ENCODE measurements around the gene MCCC2.
A peak's percentile ranks its signal among the peaks of the same experiment; 100 is the strongest.
"Not testable (repeated sequence)": the region's sequence is repeated elsewhere in the genome, so short reads cannot be mapped to it uniquely, and the experiment has no call there.

The MCCC2 gene

DNA sequence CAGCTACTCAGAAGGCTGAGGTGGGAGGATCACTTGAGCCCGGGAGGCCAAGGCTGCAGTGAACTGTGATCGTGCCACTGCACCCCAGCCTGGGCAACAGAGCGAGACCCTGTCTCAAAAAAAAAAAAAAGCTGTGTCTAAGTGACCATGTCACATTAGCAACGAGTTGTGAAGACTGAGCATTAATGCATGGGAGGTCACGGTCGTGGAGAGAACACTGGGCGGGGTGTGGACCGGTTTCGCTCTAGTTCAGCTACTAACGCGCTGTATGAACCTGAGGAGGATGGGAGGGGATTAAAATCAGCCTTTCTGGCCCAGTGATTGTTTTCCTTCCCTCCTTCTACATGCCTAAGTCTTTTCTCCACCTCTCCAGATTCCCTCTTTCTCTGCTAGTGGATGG, 75.2 kb downstream of the MCCC2 start:
- DNase-seq (ENCODE audit: low read depth, low spot score) = no peak

DNA sequence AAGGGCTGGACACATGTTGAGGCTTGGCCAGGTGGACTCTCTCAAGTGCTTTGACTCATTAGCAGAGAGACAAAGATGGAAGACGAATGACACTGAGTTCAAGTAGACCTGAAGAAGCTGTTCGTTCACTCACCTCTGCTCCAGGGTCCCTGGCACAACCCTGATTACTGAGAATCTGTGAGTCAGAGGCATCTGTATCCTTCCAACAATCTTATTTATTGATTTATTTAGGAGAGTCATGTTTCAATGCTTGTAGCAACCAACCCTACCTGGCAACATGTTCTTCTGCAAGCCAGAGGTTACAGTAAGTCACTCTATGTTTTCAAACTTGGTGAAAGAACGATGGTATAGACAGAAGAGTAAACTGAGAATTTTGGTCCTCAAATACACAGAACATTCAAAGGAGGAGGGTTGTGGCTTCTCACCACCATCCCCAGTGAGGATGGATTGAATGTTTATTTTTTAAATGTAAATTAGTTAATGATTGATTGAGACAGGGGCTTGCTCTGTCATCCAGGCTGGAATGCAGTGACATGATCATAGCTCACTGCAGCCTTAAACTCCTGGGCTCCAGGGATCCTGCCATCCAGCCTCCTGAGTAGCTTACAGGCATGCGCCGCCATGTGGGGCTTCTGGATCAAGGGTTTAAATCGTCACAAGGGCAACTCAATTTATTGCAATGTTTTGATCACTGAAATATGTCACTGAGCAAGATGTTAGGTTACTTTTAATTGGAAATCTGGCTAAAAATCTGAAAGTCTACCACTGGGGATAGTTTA, 76.2 kb downstream of the MCCC2 start:
- DNase-seq (ENCODE audit: low read depth, low spot score) = no peak

DNA sequence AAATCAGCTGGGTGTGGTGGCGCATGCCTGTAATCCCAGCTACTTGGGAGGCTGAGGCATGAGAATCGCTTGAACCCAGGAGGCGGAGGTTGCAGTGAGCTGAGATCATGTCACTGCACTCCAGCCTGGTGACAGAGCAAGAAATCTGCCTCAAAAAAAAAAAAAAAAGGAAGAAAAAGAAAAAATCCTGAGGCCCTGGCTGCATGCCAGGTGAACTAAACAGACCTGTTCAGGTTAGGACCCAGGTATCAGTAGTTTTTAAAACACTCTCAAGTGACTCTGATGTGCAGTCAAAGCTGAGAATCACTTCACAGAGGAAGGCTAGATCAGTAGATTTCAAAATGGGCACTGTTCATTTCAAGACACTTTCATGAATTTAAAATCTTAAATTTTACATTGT, 77.5 kb downstream of the MCCC2 start:
- not testable (repeated sequence) for DNase-seq (ENCODE audit: low read depth, low spot score)

DNA sequence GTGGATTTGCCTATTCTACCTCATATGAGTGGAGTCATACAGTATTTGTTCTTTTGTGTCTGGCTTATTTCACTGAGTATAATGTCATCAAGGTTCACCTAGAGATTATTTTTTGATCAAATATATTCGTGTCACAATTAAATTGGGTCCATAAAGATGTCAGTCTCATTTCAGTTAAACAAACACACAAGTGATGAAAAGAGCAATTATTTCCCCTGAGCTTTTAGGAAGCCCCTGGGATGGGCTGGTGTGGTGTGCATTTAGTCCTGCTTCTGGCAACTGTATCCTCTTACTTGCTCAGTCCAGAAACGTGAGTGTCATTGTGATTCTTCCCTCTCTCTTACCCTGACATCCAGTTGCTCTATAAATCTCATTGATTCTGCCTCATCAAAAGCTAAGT, 79.2 kb downstream of the MCCC2 start:
- DNase-seq (ENCODE audit: low read depth, low spot score) = no peak

DNA sequence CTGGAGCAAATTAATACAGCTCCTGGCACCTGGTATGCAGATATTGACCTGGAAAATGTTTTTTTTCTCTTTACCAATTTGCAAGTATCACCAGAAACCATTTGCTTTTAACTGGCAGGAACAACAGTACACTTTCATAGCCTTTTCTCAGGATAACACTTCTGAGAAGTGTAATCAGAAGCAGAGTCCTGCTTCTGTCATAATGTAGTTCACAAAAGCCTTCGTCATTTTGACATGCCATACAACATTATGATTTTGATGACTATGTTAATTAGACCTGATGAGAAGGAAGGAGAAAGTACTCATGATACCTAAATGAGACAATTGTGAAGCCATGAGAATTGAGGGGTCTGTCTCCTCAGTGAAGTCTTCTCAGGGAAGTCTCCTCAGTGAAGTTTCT, 90.8 kb downstream of the MCCC2 start:
- DNase-seq (ENCODE audit: low read depth, low spot score) = no peak

DNA sequence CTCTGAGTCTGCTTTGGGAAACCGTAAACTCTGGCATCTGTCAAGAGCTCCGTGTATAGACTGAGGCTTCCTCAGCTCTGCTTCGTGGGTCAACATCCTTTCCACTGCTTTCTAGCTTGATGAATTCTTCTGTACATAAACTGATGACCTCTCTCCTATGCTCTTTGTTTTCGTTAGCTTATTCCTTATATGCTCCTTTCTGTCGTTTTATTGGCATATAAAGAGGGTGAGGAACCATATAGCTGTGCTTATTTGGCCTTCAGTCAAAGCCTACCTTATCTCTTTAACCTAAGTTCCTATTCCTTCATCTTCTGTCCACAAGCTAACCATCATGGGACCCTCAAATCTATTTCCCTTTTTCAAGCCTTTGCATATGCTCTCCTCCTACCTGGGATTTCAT, 92.6 kb downstream of the MCCC2 start:
- DNase-seq (ENCODE audit: low read depth, low spot score) = no peak

DNA sequence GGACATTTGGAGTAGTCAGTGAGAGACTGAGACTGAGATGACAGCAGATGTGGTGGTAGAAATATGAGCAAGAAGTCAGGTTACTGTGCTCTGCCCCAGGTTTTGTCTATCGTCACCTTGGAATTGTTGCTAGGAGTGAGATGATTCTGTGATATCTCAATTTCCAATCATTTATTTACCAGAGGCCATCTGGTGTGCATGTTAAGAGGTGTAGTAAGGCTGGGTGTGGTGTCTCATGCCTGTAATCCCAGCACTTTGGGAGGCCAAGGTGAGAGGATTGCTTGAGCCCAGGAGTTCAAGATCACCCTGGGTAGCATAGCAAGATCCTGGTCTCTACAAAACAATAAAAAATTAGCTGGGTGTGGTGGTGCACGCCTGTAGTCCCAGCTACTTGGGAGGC, 93.4 kb downstream of the MCCC2 start:
- no peak for DNase-seq (ENCODE audit: low read depth, low spot score)

DNA sequence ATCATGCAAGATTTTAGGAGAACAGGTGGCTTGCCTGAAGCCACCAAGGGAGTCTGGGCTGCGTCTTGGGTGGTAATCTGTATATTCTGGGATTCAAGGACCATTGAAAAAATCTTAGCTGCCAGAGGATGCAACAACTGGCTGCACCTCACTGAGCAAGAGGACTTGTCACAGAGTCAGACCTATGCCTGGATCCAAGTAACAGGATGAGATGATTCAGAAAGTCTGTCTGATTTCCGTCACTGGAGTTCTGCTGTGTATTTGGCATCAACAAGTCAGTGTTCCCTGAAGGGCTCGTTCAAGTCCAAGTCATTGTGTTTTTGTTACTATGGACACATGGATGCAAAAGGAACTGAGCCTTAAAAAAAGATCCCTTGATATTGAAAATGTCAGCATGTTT, 94.2 kb downstream of the MCCC2 start:
- no peak for DNase-seq (ENCODE audit: low read depth, low spot score)

DNA sequence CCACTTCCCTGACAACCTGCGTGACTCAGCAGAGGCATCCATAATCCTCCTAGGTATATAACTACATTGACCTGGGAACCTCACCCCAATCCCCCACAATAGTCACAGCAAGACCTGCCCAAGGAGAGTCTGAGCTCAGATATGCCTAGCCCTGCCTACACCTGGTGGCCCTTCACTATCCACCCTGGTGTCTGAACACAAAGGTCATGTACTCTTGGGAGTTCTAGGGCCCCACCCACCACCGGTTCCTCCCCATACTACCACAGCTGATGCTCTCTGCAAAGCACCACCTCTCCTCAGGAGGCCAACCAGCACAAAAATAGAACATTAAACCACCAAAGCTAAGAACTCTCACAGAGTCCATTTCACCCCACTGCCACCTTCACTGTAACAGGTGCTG, 97.2 kb downstream of the MCCC2 start:
- no peak for DNase-seq (ENCODE audit: low read depth, low spot score)

DNA sequence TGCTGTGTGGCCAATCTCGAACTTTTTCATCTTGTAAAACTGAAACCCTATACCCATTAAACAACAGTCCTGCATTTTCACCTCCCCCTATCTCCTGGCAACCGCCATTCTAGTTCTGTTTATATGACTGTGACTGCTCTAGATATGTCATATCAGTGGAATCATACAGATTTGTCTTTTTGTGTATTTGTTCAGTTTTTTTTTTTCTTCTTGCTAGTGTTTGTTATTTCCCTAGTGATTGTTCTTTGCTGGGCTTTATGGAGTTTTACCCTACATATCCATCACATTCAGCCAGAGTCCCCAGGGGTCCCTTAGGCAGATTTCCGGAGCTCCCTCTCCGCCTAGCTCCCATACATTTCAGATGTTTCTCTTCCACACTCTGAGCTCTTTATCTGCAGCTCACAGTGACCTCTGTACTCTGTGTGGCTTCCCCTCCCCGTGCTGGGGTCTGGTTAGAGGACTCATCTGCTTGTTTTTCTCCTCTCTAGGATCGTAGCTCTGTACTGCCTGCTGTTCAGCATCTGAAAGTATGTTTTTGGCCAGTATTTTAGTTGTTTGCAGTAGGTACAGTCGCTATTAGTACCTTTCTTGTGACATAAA, 106.8 kb downstream of the MCCC2 start:
- DNase-seq (ENCODE audit: low read depth, low spot score) = peak; percentile 20

DNA sequence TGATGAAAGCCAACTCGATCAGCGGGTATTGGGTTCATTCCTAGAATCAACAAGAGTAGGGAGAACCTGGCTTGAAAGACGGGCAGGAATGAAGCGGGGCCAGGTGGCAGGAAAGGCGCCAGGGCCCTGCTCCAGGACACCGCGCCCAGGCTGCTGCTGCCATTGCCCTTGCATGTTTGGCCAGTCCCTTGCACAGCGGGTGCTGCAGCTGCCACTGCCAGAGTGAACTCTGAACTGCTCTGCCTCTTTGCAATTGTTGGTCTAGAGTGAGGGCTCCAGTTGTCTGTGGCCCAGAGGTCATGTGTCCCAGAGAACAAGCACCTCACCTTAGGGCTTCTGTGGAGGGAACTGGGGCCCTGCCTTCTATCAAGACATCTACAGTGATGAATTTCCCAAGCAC, 107.9 kb downstream of the MCCC2 start:
- no peak for DNase-seq (ENCODE audit: low read depth, low spot score)

DNA sequence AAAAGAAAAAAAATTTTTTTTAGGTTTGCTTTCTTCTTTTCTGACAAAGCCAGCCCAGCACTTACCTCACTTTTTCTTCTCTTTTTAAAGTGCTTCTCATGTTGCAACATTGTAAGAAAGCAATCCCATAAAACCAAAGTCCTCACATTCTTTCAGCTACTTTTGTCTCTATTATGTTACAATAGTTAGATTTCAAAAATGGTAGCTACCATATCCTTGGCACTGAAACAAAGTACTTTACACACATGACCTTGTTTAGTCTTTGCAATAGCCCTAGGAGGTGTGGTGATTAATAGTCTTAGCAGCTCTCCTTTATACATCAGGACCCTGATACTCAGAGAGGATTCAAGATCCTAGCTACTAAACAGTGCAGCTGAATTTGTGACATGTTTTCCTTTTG, 108.5 kb downstream of the MCCC2 start:
- no peak for DNase-seq (ENCODE audit: low read depth, low spot score)

DNA sequence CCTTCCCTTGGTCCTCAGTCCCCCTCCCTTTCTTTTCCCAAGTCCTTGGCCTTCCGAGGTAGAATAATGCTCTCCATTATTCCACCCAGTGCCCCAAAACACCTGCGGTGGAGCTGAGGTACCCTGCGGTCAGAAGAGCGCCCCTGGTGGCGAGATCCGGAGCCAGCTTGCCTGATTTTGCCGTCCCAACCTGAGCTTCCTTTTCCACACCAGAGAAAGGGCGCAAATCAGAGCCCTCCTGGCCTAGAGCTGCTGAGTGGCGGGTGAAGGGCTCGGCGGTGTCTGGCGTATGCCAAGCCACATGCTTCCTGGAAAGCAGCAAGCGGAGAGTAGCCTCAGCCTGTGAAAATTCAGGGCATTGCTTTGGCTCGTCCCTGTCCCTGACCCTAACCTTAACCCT, 110.8 kb downstream of the MCCC2 start:
- DNase-seq (ENCODE audit: low read depth, low spot score) = no peak

DNA sequence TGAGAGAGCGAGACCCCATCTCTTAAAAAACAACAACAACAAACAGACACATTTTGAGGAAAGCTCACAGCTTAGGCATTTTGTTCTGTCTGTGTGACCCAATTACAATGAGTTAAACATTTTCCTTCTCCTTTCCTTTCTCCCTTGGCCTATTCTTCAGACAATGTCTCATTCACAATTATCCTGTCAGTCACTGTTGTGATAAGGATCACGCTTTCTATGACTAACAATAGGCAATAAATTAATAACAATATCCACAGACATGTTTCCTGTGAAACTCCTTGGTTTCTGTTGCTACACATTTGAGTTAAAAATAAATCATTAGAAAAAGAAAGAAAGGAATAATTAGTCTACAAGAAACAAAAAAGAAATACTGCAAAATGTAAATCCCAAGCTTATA, 112.1 kb downstream of the MCCC2 start:
- DNase-seq (ENCODE audit: low read depth, low spot score) = no peak

DNA sequence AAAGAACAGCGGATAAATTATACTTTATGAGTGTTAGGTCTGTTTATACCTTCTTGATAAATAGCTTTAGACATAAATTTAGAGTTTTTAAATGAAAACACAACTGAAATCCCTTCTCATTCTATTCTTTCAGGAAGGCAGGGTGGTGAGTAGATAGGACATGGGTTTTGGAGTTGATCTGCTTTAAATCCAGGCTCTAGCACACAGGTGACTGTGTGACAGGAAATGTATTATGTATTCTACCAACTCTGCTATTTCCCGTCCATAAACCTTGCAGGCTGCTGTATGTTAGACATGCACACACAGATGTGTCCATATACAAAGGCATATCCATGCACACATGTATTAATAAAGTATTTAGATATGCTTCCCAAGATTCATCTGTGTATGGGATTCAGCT, 112.6 kb downstream of the MCCC2 start:
- no peak for DNase-seq (ENCODE audit: low read depth, low spot score)

DNA sequence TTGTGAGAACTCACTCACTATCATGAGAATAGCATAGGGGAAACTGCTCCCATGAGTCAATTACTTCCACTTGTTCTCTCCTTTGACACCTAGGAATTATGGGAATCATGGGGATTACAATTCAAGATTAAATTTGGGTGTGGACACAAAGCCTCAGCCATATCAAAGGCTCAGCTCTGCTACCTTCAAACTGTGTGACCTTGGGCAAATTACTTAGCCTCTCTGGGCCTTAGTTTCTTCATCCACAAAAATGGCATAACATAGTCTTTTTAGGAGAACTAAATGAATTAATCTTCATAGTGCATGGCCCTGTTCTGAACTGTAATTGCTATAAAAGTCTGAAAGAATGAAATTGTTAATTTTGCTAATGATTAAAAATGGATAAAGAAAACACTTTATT, 113.7 kb downstream of the MCCC2 start:
- no peak for DNase-seq (ENCODE audit: low read depth, low spot score)

DNA sequence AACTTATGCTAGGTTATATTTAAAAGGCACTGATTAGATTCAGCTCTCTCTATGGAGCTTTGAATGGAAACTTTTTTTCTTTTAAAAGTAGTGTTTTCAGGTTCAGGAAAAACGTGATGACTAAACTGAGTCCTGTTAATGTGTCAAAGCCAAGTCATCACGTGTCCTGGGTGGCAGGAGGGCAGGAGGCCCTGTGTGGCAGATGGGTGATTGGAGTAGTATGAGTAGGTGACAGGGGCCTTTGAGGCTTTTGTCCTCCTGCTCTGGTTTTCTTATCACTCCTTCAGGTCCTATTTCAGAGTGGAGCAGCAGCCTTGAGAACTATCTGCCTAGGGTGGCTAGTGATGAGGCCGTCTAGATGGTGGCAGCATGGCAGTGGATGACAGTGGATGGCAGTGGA, 114.3 kb downstream of the MCCC2 start:
- DNase-seq (ENCODE audit: low read depth, low spot score) = no peak

DNA sequence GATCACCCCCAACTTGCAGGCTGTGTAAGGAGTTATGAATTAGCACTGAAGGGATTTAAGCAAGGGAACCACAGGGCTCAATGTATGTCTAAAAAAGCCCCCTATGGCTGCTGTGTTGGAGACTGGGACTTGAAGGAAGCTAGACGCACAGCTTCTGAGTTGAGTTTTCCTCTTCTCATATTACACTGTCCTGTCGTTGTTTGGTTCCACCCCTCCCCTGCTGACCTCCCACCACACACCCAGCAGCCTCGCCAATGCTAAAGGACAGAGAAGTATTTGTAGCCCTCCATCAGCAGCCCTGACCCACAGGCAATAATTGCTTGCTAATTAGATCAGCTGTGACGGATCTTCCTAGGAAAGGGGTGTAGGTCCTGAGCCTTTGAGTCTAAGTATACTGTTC, 116.8 kb downstream of the MCCC2 start:
- no peak for DNase-seq (ENCODE audit: low read depth, low spot score)

DNA sequence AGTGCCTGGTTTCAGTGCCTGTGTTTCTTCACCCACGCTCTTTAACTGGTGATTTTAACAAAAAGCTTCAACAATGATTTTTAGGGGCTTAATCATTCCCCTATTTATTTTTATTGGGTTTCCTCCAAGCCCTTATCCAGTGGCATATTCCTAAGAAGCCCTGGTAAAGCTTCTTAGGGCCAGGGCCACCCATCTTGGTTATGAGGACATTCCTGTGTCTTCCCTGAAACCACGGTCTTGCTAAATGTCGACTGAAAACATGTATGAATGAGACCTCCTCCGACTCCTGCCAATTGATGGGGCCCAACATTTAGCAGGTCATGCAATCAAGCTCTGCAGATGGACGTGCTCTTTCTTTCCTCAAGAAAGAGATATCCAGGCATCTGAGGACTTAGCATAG, 118.3 kb downstream of the MCCC2 start:
- DNase-seq (ENCODE audit: low read depth, low spot score) = no peak

DNA sequence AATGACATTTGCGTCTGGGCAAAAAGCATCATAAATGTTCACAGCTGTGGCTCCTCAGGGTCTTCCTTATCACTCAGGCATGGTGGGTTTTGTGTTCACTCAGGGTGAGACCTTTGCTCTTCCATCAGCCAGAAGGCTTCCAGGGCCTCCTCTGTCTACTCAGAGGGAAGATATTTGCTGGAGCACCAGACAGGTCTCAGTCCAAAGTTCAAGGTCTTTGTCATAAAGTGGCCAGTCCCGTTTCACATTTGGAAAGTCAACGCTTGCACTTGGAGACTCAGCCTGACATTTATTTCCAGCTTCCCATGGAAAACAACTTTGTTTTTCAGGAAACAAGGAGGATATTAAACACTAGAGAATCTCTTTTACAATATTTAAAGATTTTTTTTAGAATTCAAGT, 119.8 kb downstream of the MCCC2 start:
- DNase-seq (ENCODE audit: low read depth, low spot score) = no peak
